BJ (cell line): ENCODE measurements around the gene SLCO6A1. TPM values are rescaled to one million over a fixed set of nuclear protein-coding genes. Genes with fewer than 3 reads are reported as not detected.

ENCODE experiments used
- CTCF ChIA-PET: fragments of 350-600 bp; formaldehyde crosslinking; extraction: SDS; loops from one replicate; lab custom pipeline; 2021; ENCODE audit warnings: antibody characterized with exemption, inconsistent platforms; lab: Yijun Ruan, JAX
- POLR2A ChIA-PET: fragments of 300-600 bp; sonication (Branson Sonifier 250); formaldehyde crosslinking; extraction: SDS; loops from one replicate; lab custom pipeline; 2021; ENCODE audit warnings: antibody characterized with exemption; lab: Charles Lee
- DNase-seq: peaks from one replicate; pipeline ENCODE4 v3.0.0-alpha.2; 2011; ENCODE audit warnings: low read depth
- H3K27me3 ChIP-seq: 2 replicates; pipeline ENCODE4 v1.6.0; 2011; ENCODE audit warnings: low read length; ENCODE audit not compliant: control insufficient read depth, insufficient read depth
- H3K36me3 ChIP-seq: 2 replicates; pipeline ENCODE4 v1.5.1; 2011; ENCODE audit warnings: low read length; ENCODE audit not compliant: control insufficient read depth, insufficient read depth
- H3K4me3 ChIP-seq: 2 replicates; pipeline ENCODE4 v1.5.1; 2011; ENCODE audit warnings: low read depth, mild to moderate bottlenecking, control low read depth, low read length
- polyA plus RNA-seq: library from polyadenylated mRNA; depleted of rRNA; stranded (reverse); fragments of >200 nt; gene quantifications from 2 replicates; pipeline ENCODE4 v1.2.3, GENCODE V29; 2011
- TF ChIP-seq, protein P1 (sequence below): IDR thresholded peaks from 2 replicates; pipeline ENCODE4 v1.5.1; 2011; ENCODE audit warnings: low read depth, mild to moderate bottlenecking, control low read depth, inconsistent platforms, low read length, moderate library complexity; ENCODE audit not compliant: insufficient read depth

The SLCO6A1 gene
- polyA plus RNA-seq, 1 experiment: not detected

DNA sequence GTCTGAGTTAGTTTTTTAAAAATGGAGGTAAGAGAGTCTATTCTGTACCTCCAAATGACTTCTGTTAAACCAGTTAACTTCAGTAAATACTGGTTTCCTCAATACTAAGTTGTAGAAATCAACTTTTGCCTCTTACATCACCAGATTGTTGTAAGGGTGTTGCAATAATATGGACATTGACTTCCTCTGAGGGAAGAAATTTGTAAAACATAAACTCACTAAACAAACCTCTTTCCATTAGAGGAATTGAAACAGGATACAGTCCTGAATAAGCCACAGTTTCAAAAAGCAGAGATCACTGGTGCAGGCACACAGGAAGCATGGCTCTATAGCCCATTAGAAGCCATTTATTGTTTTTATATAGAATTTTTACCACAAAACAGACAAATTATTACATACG lies 32.7 kb upstream of the SLCO6A1 start:
- TF ChIP-seq, protein P1, sequence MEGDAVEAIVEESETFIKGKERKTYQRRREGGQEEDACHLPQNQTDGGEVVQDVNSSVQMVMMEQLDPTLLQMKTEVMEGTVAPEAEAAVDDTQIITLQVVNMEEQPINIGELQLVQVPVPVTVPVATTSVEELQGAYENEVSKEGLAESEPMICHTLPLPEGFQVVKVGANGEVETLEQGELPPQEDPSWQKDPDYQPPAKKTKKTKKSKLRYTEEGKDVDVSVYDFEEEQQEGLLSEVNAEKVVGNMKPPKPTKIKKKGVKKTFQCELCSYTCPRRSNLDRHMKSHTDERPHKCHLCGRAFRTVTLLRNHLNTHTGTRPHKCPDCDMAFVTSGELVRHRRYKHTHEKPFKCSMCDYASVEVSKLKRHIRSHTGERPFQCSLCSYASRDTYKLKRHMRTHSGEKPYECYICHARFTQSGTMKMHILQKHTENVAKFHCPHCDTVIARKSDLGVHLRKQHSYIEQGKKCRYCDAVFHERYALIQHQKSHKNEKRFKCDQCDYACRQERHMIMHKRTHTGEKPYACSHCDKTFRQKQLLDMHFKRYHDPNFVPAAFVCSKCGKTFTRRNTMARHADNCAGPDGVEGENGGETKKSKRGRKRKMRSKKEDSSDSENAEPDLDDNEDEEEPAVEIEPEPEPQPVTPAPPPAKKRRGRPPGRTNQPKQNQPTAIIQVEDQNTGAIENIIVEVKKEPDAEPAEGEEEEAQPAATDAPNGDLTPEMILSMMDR: no peak
- ChIA-PET CTCF (interaction anchor here (1.2 kb wide), 1 partner anchor 693 kb away, joined by 3 read pairs; no protein-coding TSS in a partner anchor), POLR2A (no interaction called here)
- Histone ChIP-seq H3K36me3 (no peaks in the 10 kb centered on the region), H3K27me3 (no peaks in the 10 kb centered on the region), H3K4me3 (no peak overlapping the region)
- no peak for DNase-seq

DNA sequence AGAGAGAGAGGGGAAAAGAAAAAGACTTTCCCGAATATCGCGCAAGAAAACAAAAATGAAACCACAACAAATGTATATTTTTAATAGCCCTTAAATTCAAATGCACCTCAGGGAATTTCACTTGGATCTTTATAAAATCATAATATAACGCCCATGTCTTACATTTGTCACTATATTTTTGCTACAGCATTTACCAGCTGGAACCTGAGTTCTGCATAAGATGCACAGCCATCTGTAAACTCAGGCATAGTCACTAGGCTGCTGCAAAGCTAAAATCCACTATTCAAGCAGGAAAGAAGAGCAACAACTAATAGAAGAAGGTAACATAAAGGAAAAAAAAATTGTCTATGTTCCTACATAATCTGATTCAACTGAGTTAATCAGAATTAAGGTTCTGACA lies 30.6 kb upstream of the SLCO6A1 start:
- Histone ChIP-seq H3K27me3 (no peaks in the 10 kb centered on the region), H3K36me3 (no peaks in the 10 kb centered on the region), H3K4me3 (no peak overlapping the region)
- ChIA-PET CTCF (interaction anchor here (0.8 kb wide), 1 partner anchor 12 kb away, joined by 3 read pairs; no protein-coding TSS in a partner anchor), POLR2A (no interaction called here)
- TF ChIP-seq, protein P1: no peak
- DNase-seq: no peak

DNA sequence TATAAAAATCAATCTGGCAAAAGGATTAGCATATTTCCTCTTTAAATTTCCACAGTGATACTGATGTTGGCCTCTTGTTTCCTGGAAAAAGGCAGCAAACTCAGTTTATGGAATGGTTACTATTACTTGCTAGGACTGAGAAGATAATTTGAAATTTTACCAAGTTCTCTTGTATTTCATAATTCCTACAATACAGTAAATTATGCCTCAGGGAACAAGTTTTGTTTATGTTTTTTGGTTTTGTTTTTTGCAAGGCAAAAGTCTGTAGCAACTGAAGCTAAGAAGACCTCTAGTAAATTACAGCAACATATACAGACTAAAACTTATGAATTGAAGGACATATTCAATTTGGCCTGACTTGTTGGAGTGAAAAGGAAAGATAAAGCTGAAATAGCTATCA lies 30.2 kb upstream of the SLCO6A1 start:
- Histone ChIP-seq H3K27me3 (no peaks in the 10 kb centered on the region), H3K36me3 (no peaks in the 10 kb centered on the region), H3K4me3 (no peak overlapping the region)
- CTCF ChIA-PET: interaction anchor here (0.8 kb wide), 1 partner anchor 12 kb away, joined by 3 read pairs; no protein-coding TSS in a partner anchor
- TF ChIP-seq, protein P1: no peak
- POLR2A ChIA-PET: no interaction called here
- DNase-seq: no peak

DNA sequence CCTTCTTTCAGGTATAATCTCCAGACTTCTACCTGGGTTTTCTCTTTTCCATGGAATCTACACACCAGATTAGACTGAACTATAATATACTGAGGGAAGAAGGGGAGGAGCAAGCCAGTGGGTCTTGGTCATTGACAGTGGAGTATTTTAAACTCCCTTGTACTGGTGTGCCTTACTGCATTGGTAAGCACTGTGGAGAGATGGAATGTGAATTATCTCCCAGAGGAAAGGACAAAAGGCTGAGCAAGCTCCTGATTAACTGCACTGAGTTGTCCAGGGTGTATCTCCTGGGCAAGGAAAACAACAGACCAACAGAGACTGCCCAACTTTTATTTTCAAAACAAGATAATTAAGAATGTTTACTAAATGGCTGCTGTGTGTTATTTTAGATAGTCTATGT lies 29.8 kb upstream of the SLCO6A1 start:
- Histone ChIP-seq H3K36me3 (no peaks in the 10 kb centered on the region), H3K27me3 (no peaks in the 10 kb centered on the region), H3K4me3 (no peak overlapping the region)
- DNase-seq: no peak
- ChIA-PET POLR2A (no interaction called here), CTCF (no interaction called here)
- TF ChIP-seq, protein P1: no peak

DNA sequence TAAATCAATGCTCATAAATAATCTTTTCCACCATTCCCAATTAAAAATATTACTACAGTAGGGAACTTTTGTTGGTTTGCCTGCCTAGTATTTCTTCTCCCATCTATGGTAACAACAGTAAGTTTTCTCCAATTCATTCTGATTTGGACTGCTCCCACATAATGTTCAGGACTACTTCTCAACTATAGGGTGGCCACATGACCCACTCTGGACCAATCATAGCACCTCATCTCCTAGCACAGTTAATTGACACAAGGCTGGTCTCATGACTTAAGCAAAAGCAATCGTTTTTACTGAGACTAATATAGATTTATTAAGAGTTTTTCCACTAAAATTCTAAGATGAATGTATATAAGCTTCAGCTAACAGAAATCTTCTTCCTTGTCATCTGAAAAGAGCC lies 28.7 kb upstream of the SLCO6A1 start:
- ChIA-PET CTCF (no interaction called here), POLR2A (no interaction called here)
- H3K27me3 ChIP-seq: no peaks in the 10 kb centered on the region
- no peaks in the 10 kb centered on the region for H3K36me3 ChIP-seq
- no peak overlapping the region for H3K4me3 ChIP-seq
- DNase-seq: no peak
- TF ChIP-seq, protein P1: no peak
